C4-2B (cell line): ENCODE data around the gene PROSER3.

Source experiments
- CTCF ChIP-seq: fragments of 450-650 bp; conservative IDR thresholded peaks from 2 replicates; pipeline ENCODE4 v1.5.1; 2017; ENCODE audit warnings: mild to moderate bottlenecking
- ZFX ChIP-seq: fragments of 450-650 bp; IDR thresholded peaks from 2 replicates; pipeline ENCODE4 v1.6.1; 2017

DNA sequence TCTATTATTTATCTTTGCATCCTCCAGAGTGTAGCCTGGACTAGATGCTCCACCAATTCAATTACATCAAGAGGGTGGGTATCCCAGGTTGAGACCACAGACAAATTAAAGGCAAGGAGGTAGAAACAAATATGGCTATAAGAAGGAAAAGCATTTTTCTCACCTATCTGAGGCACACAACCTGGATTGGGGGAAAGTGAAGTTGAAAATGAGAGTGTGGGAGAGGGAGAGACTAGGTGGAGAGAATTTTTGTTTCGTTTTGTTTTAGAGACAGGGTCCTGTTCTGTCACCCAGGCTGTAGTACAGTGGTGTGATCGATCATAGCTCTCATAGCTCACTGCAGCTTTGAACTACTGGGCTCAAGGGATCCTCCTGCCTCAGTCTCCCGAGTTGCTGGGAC lies 60.5 kb downstream of the PROSER3 start:
- TF ChIP-seq CTCF: no peak
- TF ChIP-seq ZFX: no peak
